ENCODE results near the gene CREG1.
"Not testable (repeated sequence)": the region's sequence is repeated elsewhere in the genome, so short reads cannot be mapped to it uniquely, and the experiment has no call there.

The CREG1 gene

DNA sequence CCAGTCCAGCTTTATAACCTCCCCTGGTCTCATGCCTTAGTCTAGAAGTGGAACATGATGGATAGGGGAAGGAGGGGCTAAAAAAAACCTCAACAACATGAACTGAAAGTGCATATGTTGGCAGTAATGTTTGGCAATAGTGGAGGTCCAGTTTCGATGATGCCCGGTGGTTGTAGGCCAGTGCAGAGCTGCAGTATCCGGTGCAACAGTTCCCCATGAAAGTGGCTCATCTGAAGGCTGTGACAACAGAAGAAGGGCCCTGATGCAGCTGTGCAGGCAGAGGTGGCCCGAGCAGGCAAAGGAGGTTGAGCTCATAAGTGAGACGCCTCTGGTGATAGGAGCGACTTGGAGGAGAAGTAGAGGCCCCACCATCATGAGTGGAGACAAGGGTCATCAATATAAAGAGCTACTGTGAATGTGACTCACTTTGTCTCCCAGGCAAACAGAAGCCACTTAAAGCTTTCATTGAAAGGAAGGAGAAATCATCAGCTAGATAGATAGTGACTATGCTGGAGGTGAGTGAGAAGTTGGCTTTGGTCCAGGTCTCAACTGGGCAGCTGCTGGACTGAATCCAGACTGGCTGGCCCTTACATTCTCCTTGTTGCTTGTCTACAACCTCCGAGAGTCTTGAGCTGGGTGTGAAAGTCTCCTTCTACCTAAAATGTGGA is 10.2 kb upstream of the CREG1 start:
- DNase-seq = no peak

DNA sequence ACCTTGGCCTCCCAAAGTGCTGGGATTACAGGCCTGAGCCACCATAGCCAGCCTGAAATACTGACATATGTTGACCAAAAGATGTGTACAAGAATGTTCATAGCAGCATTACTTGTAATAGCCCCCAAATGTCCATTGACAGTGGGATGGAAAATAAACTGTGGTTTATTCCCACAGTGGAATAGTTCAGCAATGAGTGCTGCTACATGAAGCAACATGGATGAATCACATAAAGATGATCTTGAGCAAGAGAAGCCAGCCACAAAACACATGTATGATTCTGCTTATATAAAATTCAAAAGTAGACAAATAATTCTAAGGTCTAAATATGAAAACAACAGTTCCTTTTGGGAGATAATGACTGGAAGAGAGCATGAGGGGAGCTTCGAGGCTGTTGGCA is 9.1 kb upstream of the CREG1 start:
- DNase-seq = no peak

GRCh38 chr1:167561753-167562152 is 8.2 kb upstream of the CREG1 start:
- no peak for DNase-seq

DNA sequence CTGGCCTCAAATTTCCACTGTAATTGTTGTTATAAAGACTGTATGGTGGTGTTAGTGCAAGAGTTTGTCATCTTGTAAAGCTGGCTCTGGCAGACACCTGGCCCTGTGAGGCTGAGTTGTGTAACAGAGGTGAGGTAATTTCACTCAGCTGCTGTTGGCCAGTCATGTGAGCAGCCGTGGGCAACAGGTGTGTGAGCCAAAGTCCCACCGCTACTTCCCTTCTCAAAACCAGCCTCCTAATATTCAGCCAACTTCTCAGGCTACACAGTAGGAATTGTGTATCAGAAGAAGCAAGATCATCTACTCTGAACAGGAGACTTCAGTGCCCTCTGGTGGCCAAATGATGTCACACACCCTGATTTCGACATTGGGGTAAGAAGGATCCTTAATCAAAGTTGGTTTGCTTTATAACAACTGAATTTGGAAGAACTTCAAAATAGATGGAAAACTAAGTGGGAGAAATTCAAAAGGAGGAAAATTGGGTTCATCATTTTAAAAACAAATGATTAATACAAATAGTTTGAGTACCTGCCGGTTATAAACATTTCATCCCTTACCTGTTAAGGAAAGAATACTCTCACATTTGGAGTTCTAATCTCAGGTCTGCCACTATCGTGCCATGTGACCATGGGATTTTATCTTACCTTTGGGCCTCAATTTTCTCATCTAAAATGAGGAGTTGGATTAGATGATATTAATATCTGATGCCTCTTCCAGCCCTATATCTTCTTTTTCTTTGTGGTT is 2.6 kb upstream of the CREG1 start:
- DNase-seq = peak; percentile 16

DNA sequence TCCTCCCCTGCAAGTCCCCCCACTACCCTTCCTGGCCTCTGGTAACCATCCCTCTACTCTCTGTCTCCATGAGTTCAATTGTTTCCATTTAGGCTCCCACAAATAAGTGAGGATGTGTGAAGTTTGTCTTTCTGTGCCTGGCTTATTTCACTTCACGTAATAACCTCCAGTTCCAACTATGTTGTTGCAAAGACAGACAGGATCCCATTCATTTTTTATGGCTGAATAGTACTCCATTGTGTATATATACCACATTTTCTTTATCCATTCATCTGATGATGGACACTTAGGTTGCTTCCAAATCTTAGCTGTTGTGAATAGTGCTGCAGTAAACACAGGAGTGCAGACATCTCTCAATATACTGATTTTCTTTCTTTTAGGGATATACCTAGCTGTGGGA is 1.5 kb upstream of the CREG1 start:
- not testable (repeated sequence) for DNase-seq

- DNase-seq = no peak
Measured at GRCh38 chr1:167554028-167554779, 642 bp upstream of the CREG1 start.

- no peak for DNase-seq
Measured at GRCh38 chr1:167551362-167551761, 2.2 kb downstream of the CREG1 start.

DNA sequence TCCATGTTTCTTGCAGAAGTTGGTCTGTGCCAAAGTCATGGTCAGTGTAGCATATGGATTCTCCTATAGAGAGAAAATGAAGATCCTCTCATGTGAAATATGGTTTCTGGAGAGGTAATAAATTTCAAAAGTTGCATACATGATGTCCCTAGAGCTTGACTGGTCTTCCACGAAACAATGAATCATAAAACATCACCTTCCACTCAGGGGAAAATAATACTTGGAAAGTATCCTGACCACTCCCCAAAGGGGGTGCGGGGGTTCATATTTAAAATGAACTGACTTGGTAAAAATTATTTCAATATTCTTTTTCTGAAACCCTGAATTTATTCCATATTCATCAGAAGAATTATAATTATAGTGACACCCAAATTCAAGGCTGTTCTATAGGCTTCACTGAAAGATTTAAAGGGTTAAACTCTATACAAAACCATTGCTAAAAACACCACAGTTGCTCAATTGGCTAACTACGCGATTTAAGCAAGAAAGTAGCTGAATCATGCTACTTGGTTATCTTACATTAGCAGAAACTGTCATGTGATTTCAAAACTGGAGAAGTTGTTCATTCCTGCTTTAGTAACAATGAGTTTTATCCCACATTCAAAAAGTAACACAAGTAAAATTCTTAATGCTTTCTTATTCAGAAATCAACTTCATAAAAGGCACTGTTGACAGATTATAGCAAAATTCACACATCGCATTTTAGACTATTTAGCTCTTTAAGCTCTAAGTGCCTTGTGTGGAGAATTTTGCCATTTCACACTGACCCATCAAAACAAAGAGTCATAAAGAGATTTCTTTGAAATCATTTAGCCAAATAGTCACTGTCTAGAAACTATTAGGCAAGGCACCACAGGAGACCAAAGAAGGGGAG is 5.3 kb downstream of the CREG1 start:
- DNase-seq = no peak

DNA sequence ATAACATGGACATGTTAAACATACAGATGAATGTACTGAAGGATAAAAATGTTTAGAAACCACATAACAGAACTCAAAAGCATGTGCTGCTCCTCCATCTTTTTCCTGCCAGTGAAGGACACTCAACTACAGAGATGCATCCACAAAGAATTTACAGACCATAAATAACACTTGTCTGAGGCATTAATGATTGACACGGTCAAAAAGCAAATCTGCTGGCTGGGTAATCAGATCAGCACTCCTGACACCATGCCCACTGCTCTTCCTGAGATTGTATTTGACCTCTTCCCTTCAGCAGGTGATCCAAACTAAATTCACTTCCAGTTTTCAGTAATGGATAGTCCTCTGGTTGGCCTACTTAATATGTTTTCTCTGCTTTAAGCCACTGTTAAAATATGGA is 6.6 kb downstream of the CREG1 start:
- DNase-seq = no peak

DNA sequence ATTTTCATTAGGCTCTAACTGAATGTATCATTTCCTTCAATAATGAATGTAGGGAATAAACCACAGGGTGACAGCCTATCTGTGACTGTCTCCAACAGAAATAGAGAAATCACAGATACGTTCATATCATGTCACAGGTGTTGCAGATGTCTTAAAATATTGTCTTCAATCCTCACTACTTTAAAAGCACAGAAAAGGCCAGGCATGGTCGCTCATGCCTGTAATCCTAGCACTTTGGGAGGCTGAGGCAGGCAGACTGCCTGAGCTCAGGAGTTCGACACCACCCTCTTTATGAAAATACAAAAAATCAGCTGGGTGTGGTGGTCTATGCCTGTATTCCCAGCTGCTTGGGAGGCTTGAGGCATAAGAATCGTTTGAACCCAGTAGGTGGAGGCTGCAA is 8.2 kb downstream of the CREG1 start:
- no peak for DNase-seq

DNA sequence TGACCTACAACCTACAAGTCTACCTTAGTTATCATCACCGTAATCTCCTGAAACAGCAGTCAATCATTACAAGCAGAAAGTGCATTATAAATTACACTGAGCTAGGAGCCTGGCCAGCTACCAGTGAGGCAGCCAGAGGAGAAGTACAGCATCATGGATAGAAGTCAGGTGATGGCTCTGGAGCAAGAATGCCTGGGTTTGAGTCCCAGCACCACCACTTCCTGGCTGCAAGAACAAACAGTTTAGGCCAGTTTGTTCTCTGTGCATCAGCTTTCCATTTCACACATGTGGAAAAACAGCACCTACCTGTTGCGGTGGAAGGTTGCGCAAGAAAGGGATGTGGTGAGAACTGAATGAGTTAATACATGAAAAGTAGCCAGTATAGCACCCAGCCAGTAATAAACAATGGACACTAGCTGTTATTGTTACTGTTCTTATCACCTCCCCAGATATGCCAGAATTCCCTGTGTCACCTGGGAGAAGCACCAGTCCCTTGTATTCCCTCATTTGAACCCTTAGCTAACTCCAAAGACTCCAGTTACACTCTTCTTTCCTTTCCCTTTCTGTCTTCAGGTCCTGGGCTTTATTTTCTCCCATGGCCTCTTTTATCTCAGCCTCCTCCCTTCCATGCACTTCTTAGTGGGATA is 9.0 kb downstream of the CREG1 start:
- no peak for DNase-seq

DNA sequence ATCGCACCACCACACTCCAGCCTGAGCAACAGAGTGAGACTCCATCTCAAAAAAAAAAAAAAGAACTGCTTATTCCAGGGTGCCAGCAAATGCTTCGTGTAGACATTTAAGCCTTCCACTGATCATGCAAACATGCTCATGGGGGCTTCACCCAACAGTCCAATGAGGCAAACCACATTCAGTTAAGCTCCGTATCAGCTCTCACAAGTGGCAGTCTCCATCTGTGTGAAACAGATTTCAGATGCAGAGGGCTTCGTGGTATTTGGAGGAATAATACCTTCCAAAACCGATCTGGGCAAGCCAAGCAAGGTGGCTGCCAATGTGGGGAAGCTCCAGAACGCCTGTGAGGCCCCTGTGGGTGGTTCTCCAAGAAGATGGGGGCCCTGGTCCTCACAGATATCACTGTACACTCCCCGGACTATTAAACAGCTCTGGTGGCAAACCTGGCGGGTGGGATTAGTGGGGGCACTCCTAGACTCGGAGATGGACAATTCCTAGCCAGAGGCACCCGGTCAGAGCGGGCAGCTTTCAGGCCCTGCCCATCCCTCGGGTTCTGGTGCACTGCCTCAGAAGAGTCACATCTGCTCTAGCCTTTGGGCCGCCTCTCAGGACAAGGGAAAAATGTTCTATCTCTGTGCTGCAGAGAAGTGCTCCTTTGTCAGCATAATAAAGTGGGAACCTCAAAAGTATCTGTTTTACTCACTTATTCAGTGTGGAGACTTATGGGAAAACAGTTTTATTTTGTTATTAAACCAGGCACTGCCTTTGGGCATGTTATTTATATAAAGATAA is 10.2 kb downstream of the CREG1 start:
- DNase-seq = no peak

GRCh38 chr1:167542109-167543032 is 11.2 kb downstream of the CREG1 start:
- DNase-seq = no peak

- DNase-seq = no peak
Measured at GRCh38 chr1:167541610-167542009, 12.0 kb downstream of the CREG1 start.

- DNase-seq = no peak
Measured at GRCh38 chr1:167541003-167541402, 12.6 kb downstream of the CREG1 start.

DNA sequence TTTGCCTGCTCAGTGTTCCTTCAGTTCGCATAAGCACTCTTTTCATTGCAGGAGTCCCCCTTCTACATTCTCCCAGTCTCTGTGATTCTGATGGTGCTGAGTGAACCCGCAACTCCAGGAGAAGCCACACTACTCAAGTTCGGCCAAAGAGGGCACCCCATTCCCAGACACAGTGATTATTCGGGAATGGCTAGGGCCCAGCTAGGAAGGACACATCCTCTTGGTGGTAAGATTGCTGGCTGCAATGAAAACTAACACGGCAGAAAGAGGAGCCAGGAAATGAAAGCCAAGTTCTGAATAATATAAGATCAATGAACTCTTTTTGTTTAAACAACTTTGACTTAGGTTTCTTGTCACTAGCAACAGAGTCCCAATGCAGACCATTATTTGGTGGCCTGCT is 14.9 kb downstream of the CREG1 start:
- DNase-seq = no peak

- no peak for DNase-seq
Measured at GRCh38 chr1:167533851-167534300, 19.7 kb downstream of the CREG1 start.

GRCh38 chr1:167532964-167533824 is 20.4 kb downstream of the CREG1 start:
- DNase-seq = no peak

DNA sequence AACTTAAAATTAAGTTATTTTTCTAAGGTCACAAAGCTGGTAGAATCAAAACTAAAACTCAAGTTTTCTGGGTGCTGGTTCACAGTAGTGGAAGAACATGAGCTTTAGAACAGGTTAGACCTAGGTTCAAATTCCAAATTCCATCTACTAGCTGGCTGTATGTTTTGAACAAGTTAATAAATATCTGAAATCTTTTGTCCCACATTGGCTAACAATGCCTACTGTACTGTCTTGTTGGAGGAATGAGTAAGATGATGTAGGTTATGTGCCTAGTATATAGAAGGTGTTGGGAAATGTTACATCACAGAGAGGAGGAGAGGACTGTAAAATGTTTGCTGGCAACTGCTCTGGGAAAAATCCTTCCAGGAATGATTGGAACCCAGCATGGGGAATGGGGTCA is 21.2 kb downstream of the CREG1 start:
- DNase-seq = no peak

All from DMS 273 treated with DMSO at 0.1 percent for 48 hours (cell line).